GM19372 (cell line): Measurements from ENCODE around the gene RNASEH2B.

Source experiments
- ATAC-seq: cut with Tn5 transposase; IDR thresholded peaks from one replicate; pipeline ENCODE4 v1.9.1; 2021; ENCODE audit warnings: mild to moderate bottlenecking, low read depth, moderate library complexity; ENCODE audit not compliant: unreplicated experiment

The RNASEH2B gene

GRCh38 chr13:50909605-50910484, at the start of gene RNASEH2B:
TSS of gene RNASEH2B (plus strand) at chr13:50909791. CDS start at chr13:50910077, 286 bp downstream.
- ATAC-seq = peak; percentile 76

DNA sequence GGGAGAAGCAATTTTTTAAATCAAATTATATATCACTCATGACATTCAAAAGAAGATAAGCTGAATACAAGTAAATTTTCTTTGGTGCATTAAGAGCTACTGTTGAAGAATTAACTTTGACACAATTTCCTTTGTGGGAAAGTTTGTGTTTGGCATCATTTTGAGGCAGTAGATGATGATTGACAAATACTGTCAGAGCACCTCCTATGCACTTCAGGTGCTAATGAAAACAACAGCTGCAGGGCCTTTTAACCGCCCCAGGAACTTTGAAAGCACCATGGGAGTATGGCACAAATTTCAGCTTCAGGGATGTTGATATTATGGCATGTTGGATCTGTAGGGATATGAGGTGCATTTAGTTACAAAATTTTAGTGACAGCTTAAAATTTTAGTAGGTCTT, 45.1 kb upstream of the RNASEH2B start:
- no peak for ATAC-seq

DNA sequence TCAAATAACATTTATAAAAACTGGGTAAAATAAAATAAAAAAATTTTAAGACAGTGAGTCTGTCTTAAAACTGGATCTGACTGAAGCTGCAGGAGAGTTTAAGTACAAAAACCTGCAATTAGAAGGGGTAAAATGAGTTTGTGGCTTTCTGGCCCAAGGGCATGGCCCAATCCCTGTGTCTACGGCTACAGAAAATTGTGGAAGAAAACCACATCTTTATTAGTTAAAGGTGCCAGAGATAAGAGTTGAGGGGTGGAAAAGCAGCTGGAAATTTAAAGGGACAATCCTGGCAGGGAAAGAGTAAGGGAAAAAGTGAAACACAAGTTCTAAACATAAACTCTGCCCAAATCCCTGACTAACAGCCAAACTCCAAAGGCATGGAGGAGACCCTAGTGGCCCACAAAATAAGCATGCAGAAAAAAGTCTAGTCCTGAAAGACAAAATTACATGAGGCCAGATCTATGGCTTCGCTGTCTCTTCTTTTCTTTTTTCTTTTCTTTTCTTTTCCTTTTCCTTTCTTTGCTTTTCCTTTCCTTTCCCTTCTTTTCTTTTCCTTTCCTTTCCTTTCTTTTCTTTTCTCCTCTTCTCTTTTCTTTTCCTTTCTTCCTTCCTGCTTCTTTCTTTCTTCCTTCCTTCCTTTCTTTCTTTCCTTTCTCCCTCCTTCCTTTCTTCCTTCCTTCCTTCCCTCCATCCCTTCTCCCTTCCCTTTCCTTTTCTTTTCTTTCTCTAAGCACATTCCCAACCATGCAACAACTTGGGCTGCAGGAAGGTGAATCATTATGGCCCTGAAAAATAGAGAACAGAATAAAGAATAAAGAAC, 42.6 kb upstream of the RNASEH2B start:
- no peak for ATAC-seq

DNA sequence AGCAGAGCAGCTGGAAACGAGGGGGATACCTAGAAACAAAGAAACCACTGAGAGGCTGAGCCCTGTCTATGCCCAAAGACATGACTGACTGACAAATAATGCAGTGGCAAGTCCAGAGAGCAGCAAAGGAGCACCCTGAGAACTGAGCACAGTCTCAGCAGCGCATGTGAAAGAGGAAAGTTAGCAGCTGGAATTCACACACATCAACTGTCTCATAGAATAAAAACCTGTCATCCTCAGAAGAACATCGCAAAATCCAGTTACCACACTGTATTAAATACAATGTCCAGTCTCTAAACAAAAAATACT, 42.0 kb upstream of the RNASEH2B start:
- ATAC-seq = no peak

DNA sequence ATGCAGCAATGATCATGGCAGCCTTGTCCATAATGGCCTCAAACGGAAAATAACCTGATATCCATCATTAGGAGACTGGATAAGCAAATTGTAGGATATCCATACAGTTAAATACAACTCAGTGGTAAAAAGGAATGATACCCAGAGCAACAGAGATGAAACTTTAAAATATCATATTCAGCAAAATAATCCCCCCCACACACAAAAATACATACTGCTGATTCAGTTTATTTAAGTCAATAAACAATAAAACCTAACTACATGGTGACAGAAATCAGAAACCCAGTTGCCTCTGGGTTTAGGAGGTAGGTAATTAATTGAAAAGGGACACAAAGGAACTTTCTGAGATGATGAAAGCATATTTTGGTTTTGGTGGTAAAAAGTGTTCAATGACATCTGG, 38.2 kb upstream of the RNASEH2B start:
- ATAC-seq = no peak

- ATAC-seq = no peak
These were observed 36.1 kb upstream of the RNASEH2B start for GRCh38 chr13:50873467-50873866.

GRCh38 chr13:50873991-50874390, 35.6 kb upstream of the RNASEH2B start:
- no peak for ATAC-seq

- no peak for ATAC-seq
These were observed 26.7 kb upstream of the RNASEH2B start for GRCh38 chr13:50882816-50883435.

DNA sequence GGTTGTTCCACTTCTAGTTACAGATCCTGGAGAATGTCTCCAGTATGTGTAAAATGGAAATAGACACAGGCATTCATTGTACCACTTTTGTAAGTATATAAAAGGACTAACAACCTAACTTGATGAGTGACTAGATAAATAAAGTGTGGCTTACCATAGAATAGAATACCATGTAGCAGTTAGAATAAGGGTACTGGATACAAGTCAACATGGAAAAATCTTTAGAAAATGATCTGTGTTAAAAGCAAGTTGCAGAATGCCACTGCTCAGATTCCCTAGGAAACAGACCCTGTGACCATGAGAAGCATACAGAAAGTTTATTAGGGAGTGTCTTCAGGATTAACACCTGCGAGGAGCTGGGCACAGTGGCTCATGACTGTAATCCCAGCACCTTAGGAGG, 25.9 kb upstream of the RNASEH2B start:
- ATAC-seq = no peak

- no peak for ATAC-seq
These were observed 25.3 kb upstream of the RNASEH2B start for GRCh38 chr13:50884265-50884664.

DNA sequence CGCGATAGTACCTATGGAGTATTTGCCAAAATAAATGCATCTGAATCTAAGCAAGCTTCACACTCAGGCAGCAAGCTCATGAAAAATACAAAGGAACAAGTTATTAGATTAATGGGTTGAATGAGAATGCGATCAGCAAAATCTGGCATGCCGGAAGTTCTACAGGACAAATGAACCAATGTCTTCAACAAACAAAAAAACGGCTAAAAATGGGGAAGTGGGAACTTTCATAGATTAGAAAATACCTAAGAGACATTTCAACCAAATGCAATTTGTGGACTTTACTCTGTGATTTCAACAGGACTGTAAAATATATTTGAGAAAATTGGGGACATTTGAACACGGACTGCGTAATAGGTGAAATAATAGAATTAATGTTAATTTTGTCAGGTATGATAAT, 22.4 kb upstream of the RNASEH2B start:
- ATAC-seq = no peak

GRCh38 chr13:50888362-50888761, 21.2 kb upstream of the RNASEH2B start:
- no peak for ATAC-seq

GRCh38 chr13:50889317-50889716, 20.3 kb upstream of the RNASEH2B start:
- no peak for ATAC-seq

DNA sequence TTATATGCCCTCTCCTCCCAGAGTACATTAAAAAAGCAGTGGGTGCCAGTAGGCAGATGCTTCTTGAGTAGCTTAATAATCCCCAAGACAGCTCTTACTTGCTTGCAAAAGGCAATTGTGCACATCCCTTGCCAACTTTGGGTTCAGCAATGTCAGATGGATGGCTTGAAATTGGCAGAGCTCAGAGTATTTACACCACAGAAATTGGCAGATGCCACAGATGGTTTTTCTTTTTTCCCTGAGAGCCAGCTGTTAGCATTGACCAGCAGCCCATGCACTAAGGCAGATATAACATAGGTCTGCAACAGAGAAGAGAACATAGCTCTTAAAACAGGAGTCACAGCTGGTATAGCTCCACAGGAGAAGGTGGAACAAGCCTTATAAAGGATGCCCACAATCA, 18.4 kb upstream of the RNASEH2B start:
- ATAC-seq = no peak

GRCh38 chr13:50892210-50892944, 17.2 kb upstream of the RNASEH2B start:
- peak; percentile 34 for ATAC-seq

DNA sequence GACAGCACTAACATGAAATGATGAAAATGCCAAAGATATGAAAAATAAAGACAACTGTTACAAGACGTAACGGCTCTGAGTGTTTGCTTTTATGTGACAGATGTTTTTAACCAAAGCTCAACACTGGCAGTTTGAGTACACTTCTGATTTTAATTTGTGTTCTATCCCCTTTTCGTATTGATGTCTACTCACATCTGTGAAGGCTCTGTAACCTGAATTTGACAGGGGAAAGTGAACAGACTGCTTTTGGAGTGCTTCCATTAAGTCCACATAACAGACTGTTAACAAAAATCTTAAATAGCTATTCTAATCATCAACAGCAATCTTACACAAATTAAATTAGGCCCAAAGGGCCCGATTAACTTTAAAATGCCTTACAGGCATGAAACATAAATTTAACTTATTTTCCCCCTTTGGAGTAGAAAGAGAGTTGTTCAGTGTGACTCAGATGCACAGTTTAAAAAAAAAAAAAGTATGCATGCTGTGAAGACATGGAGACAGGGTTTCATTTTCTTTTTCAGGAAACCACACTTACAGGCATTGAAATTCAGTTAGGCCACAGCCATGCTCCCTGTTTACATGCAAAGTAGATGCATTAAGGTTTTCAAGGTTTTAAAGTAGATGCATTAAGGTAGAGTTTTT, 16.3 kb upstream of the RNASEH2B start:
- peak; percentile 67 for ATAC-seq

- ATAC-seq = no peak
These were observed 15.6 kb upstream of the RNASEH2B start for GRCh38 chr13:50894012-50894411.

GRCh38 chr13:50894504-50894903, 15.1 kb upstream of the RNASEH2B start:
- no peak for ATAC-seq

- ATAC-seq = no peak
These were observed 11.3 kb upstream of the RNASEH2B start for GRCh38 chr13:50898338-50898737.

- ATAC-seq = no peak
These were observed 7.9 kb upstream of the RNASEH2B start for GRCh38 chr13:50901701-50902100.
